GM18507 (cell line): Measurements from ENCODE around the gene ALG1L2.
"Not testable (repeated sequence)": the region's sequence is repeated elsewhere in the genome, so short reads cannot be mapped to it uniquely, and the experiment has no call there.

Experiments used
- DNase-seq: peaks from one replicate; pipeline ENCODE4 v3.0.0; 2011; ENCODE audit warnings: low read depth; ENCODE audit not compliant: insufficient read length; ENCODE audit errors: extremely low spot score
- FAIRE-seq: peaks from 2 replicates; lab custom pipeline; 2011; peaks lifted over from hg19 to GRCh38; lab: Jason Lieb, UNC

The ALG1L2 gene

DNA sequence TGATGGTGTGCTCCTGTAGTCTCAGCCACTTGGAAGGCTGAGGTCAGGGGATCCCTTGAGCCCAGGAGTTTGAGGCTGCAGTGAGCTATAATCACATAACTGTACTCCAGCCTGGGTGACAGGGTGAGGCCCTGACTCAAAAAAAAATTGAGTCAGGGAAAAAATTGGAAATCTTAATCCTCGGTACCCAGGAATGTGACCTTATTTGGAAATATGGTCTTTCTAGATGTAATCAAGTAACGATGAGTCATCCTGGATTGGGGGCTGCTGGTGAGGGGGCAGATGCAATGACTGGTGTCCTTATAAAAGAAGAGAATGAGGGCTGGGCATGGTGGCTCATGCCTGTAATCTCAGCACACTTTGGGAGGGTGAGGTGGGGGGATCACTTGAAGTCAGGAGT, 33.8 kb downstream of the ALG1L2 start:
- not testable (repeated sequence) for FAIRE-seq

DNA sequence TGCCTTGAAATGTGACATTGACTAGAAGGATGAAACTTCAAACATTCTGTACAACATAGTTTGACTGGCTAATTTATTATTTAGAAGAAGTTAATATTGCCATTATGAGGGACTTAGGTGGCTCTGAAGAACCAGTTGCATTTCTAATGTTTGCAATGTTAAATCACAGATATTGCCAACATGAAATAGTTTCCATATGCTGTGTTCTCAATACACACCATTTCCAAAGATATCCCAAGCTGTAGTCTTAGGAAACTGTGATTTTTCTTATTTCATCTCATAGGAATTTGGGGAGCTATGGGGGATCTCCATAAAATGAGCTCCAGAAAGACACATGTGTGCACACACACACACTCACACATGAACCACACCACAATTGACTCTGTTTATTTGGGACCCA, 36.3 kb downstream of the ALG1L2 start:
- FAIRE-seq (no peak), DNase-seq (no peak)

More for the DNA sequence above, 33.8 kb downstream of the ALG1L2 start:
- not testable (repeated sequence) for DNase-seq

DNA sequence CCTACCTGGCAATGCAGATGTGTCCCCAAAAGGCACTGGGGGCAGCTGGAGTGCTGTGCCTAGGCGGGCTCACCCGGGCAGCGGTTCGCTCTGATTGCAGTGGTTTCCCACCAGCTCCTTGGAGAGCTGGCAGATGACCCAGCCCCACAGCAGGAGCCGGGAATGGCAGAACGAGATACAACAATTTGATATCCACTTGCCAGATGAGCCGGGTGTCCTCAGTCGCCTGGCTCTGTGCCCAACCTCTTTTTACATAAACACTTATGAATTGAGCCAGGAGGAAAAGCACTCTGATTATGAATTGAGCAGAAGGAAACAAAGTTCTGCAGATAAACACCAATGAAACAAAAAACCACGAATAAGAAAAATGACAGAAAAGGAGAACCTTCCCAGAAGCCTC, 38.2 kb downstream of the ALG1L2 start:
- FAIRE-seq, DNase-seq: not testable (repeated sequence)

DNA sequence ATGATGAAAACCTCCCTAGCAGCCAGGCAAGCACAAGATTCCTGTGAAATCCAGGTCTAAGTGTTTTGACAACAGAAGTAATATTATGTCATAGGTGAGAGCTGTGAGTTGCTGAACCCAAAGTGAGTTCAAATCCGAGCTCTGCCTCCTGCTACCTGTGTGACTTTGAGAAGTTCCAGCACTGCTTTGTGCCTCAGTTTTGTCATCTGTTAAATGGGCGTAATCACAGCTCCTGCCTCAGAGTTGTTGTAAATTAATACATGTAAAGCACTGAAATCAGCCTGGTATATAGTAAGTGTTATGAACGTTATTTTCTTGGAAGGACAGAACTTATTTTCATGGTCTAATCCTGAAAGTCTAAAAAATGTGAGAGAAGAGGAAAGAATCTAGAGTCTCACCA, 38.7 kb downstream of the ALG1L2 start:
- not testable (repeated sequence) for FAIRE-seq, DNase-seq

DNA sequence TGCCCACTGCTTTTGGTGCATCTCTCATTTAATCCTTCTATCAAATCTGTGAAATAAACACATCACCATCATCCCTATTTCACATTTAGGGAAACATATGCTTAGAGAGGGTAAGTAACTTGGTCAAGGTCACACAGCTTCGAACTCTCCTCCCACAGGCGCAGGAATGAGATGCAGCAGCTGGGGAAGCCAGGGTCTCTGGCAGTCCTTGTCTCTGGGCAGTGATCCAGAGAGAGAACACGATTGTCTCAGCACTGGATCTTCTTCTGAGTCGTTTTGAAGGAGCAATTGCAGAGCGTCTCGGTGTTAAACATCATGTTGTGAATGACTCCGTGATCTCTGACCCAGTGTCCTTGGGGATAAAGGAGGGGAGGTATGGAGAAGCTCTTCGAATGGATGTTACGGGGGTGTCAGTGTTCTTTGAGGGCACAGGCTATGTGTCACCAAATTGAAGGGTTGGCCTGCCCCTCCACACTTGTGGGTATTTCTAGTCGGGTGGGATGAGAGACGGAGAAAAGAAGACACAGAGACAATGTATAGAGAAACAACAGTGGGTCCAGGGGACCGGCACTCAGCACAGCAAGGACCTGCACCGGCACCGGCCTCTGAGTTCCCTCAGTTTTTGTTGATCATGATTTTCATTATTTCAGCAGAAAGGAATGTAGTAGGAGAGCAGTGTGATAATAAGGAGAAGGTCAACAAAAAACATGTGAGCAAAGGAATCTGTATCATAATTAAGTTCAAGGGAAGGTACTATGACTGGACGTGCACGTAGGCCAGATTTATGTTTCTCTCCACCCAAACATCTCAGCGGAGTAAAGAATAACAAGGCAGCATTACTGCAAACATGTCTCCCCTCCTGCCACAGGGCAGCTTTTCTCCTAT, 41.5 kb downstream of the ALG1L2 start:
- not testable (repeated sequence) for FAIRE-seq

DNA sequence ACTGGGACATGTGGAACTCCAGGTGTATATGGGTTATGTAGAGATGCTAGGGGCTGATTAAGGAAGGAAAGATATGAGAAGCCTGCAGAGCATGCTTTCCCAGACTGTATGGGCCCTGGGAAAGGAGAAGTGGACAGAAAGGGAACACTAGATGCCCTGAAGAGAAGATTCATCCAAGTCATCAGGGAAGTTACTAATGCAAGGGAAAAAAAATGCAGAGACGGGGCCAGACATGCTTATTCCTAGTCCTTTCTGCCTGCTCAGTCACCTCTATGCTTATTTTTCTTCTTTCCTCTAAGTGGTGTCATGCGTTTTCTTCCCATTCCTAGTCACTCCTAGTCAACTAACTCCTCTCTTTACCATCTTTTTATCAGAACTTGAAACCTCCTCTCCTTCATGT, 43.8 kb downstream of the ALG1L2 start:
- FAIRE-seq, DNase-seq: not testable (repeated sequence)

More for the DNA sequence above, 41.5 kb downstream of the ALG1L2 start:
- not testable (repeated sequence) for DNase-seq

DNA sequence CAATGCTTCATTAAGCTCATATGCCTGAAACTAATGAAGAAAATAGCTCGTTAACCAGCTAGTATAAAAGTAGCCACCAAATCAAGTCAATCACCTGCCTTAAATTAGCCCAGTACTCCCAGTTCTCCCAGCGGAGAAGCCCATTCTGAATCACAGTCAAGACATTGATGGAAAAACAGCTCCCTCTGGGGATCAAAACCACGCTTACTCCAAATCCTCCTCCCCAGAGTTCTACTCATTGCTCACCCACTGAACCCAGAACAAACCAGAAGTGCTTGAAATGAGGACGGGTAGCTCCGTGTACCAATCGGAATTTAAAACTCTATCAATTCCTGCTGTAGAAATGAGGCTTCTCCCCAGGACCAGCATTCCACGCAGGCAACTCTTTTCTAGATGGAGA, 54.7 kb downstream of the ALG1L2 start:
- DNase-seq, FAIRE-seq: not testable (repeated sequence)

DNA sequence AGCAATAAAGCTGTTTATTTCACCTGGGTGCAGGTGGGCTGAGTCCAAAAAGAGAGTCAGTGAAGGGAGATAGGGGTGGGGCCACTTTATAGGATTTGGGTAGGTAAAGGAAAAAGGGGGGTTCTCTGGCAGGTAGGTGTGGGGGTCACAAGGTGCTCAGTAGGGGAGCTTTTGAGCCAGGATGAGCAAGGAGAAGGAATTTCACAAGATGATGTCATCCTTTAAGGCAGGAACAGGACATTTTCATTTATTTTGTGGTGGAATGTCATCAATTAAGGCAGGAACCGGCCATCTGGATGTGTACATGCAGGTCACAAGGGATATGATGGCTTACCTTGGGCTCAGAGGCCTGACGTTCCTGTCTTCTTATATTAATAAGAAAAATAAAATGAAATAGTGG, 56.1 kb downstream of the ALG1L2 start:
- FAIRE-seq, DNase-seq: not testable (repeated sequence)

DNA sequence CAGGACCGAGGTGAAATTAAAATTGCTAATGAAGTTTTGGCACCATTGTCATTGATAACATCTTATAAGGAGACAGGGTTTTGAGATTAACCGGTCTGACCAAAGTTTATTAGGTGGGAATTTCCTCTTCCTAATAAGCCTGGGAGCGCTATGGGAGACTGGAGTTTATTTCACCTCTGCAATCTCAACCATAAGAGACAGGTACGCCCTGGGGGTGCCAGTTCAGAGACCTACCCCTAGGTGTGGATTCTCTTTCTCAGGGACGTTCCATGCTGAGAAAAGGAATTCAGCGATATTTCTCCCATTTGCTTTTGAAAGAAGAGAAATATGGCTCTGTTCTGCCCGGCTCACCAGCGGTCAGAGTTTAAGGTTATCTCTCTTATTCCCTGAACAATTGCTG, 57.4 kb downstream of the ALG1L2 start:
- FAIRE-seq = not testable (repeated sequence)

DNA sequence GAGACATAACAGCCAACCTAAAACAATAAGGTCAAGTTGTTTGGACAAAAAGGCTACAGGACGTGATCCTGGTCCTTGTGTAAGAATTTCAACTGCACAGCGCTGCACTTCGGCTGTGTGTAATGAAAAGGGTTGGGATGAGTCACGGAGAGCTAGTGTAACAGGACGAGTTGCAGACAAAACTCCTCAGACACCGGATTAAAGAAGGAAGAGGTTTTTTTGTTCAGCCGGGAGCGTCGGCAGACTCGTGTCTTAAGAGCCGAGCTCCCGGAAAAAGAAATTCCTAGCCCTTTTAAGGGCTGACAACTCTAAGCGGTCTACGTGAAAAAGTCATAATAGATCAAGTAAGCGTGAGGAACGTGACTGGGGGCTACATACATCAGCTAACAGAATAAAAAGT, 59.1 kb downstream of the ALG1L2 start:
- FAIRE-seq, DNase-seq: not testable (repeated sequence)

More for the DNA sequence above, 57.4 kb downstream of the ALG1L2 start:
- not testable (repeated sequence) for DNase-seq

DNA sequence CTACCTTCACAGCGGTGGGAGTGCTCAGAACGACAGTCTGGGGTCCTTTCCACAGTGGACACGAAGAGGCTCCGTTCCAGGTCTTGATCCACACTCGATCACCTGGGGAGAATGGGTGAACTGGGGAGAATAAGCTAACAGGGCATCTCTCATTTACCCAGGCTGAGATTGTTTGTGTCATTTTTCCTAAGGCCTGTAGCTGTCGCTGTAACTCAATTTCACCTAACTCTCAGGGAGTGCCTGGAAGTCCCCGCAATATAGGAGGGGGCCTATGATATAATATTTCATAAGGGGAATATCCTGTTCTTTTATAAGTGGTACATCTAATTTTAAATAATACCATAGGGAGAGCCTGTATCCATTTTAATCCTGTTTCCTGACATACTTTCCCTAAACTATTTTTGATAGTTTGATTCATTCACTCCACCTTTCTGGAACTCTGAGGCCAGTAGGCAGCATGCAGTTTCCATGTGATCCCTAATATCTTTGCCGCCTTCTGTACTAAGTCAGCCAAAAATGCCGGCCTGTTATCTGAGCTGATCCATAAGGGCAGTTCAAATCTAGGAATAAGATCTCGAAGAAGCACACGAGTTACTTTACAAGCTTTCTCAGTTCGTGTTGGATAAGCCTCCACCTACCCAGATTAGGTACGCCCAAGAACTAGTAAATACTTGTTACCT, 62.2 kb downstream of the ALG1L2 start:
- not testable (repeated sequence) for DNase-seq, FAIRE-seq

DNA sequence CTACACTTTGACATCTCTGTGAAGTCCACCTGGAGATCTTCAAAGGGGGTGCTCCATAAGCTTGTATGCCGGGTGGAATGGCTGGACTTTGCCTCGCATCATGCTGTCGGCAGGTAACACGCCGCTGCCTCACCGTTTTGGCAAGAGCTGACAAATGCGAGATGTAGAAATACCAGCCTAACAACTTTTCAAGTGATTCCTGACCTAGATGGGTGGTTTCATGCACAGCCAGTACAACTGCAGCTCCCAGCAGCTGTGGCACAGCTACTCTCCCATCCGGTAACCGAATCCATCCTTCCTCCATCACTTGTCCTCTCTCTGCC, 62.7 kb downstream of the ALG1L2 start:
- not testable (repeated sequence) for DNase-seq, FAIRE-seq

DNA sequence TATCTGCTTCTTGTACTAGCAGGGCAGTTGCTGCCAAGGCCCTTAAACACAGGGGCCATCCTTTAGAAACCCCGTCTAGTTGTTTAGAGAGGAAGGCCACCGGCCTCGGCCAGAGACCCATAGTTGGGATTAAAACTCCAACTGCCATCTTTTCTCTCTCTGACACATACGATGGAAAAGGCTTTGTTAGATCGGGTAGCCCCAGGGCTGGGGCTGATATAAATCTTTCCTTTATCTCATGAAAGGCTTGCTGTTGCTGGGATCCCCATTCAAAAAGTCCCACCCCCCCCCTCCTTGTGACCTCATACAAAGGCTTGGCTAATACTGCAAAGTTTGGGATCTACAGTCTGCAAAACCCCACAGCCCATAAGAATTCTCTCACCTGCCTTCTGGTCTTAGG, 63.8 kb downstream of the ALG1L2 start:
- not testable (repeated sequence) for DNase-seq, FAIRE-seq

DNA sequence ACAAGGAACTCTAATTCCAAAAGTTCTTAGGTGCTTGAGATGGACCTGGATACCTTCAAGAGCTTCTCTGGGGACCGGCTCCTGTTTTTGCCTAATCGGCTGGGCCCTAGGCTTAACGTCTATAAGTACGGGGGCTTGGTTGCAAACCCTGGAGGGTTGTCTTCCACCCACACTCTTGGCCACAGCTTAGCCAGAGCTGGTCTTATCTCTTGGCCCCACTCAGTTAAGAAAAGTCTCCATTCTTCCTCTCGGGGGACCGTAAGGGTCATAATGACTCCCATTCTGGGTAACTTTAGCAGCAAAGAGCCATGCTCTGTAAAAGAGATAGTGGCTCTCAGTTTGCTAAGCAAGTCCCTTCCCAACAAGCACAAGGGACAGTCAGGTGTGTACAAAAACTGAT, 64.8 kb downstream of the ALG1L2 start:
- DNase-seq, FAIRE-seq: not testable (repeated sequence)
